K562 (cell line): ENCODE results near the gene TMEM117. TPM values are rescaled to one million over a fixed set of nuclear protein-coding genes. Genes with fewer than 3 reads are reported as not detected.

Experiments
- ATAC-seq: fragments of 200-7000 bp; cut with Tn5 transposase; 3 replicates; pipeline ENCODE4 v1.9.1; 2020; ENCODE audit warnings: moderate library complexity
- BruUV-seq: library from RNA; stranded (reverse); fragments of 400-500 nt; replicated peaks from 2 replicates; lab custom pipeline; 2021; lab: Mats Ljungman, UMichigan
- CTCF ChIA-PET: fragments of 300-600 bp; formaldehyde crosslinking; extraction: SDS; loops from one replicate; lab custom pipeline; 2021; ENCODE audit warnings: low intra/inter-chr PET ratio; lab: Yijun Ruan, JAX
- POLR2A ChIA-PET: fragments of 300-600, 350-650 bp; sonication (Branson Sonifier 250); formaldehyde crosslinking; extraction: SDS; loops from one replicate; lab custom pipeline; 2021; ENCODE audit warnings: antibody characterized with exemption, inconsistent platforms; lab: Yijun Ruan, JAX
- DNase-seq, 4 experiments: peaks; one replicate each; pipeline versions ENCODE4 v3.0.0 to v3.0.0-alpha.2; 2011 to 2018; ENCODE audit warnings: low spot score in 3 of 4, mixed read lengths in 3 of 4; ENCODE audit errors: extremely low read depth in 1 of 4
- FAIRE-seq: peaks from 2 replicates; lab custom pipeline; 2011; peaks lifted over from hg19 to GRCh38; lab: Jason Lieb, UNC
- H2AFZ ChIP-seq: 2 replicates; pipeline ENCODE4 v1.6.0; 2011; ENCODE audit warnings: low read depth, low read length, control low read depth, inconsistent platforms
- H3K27ac ChIP-seq: fragments of 200-600 bp; 3 replicates; pipeline ENCODE4 v1.8.0; 2011; ENCODE audit warnings: low read depth, mild to moderate bottlenecking, control low read depth, inconsistent platforms, low read length, moderate library complexity, mixed read lengths; ENCODE audit errors: extremely low read depth
- H3K27me3 ChIP-seq, 2 experiments: fragments of 300-600 bp in 1 of 2; 2 replicates in 1 of 2; 3 replicates in 1 of 2; pipeline versions ENCODE4 v1.6.0 to v1.8.0; 2011; ENCODE audit warnings: inconsistent platforms in 2 of 2, low read length in 2 of 2, mild to moderate bottlenecking in 1 of 2, mixed read lengths in 1 of 2, moderate library complexity in 1 of 2; ENCODE audit not compliant: control insufficient read depth in 2 of 2, insufficient read depth in 2 of 2
- H3K36me3 ChIP-seq: fragments of 300-600 bp; 3 replicates; pipeline ENCODE4 v1.8.0; 2011; ENCODE audit warnings: mild to moderate bottlenecking, low read length, inconsistent platforms; ENCODE audit not compliant: control insufficient read depth, insufficient read depth
- H3K4me1 ChIP-seq, 2 experiments: fragments of 200-600 bp in 1 of 2; replicated peaks in 1 of 2; 2 replicates in 1 of 2; 3 replicates in 1 of 2; pipeline versions ENCODE4 v1.5.1 to v1.8.0; 2011; ENCODE audit warnings: inconsistent platforms in 2 of 2, low read length in 2 of 2, mild to moderate bottlenecking in 1 of 2, mixed read lengths in 1 of 2, moderate library complexity in 1 of 2; ENCODE audit not compliant: control insufficient read depth in 2 of 2, insufficient read depth in 2 of 2
- H3K4me2 ChIP-seq: 2 replicates; pipeline ENCODE4 v1.6.1; 2011; ENCODE audit warnings: low read length, control low read depth, inconsistent platforms, mixed read lengths; ENCODE audit not compliant: insufficient read depth
- H3K4me3 ChIP-seq: fragments of 200-600 bp; sonication (generic), shearing (Covaris generic); 2 replicates; pipeline ENCODE4 v1.5.1; 2016; ENCODE audit warnings: control low read depth, inconsistent platforms
- H3K79me2 ChIP-seq: fragments of 200-600 bp; 3 replicates; pipeline ENCODE4 v1.8.0; 2011; ENCODE audit warnings: low read length, inconsistent platforms; ENCODE audit not compliant: control insufficient read depth, insufficient read depth
- H3K9ac ChIP-seq, 2 experiments: 2 replicates each; pipeline versions ENCODE4 v1.6.0 to v1.6.1; 2011; ENCODE audit warnings: low read depth in 2 of 2, low read length in 2 of 2, control low read depth in 1 of 2, inconsistent platforms in 1 of 2, mild to moderate bottlenecking in 1 of 2, mixed read lengths in 1 of 2; ENCODE audit not compliant: insufficient read depth in 1 of 2
- H3K9me1 ChIP-seq: one replicate; pipeline ENCODE4 v1.6.0; 2011; ENCODE audit warnings: inconsistent platforms, mild to moderate bottlenecking, low read length, moderate library complexity; ENCODE audit not compliant: control insufficient read depth, insufficient read depth
- H3K9me3 ChIP-seq: replicated peaks from 2 replicates; pipeline ENCODE4 v1.5.1; 2011; ENCODE audit warnings: low read depth, low read length, inconsistent platforms; ENCODE audit not compliant: control insufficient read depth, insufficient read depth
- H4K20me1 ChIP-seq: replicated peaks from 2 replicates; pipeline ENCODE4 v1.6.1; 2011; ENCODE audit warnings: low read length, inconsistent platforms, mixed read lengths; ENCODE audit not compliant: control insufficient read depth, insufficient read depth
- NCOA1 ChIP-seq: fragments of 450-650 bp; IDR thresholded peaks from 2 replicates; pipeline ENCODE4 v1.6.1; 2016; ENCODE audit warnings: low read depth
- POLR2AphosphoS5 ChIP-seq: IDR thresholded peaks from 2 replicates; pipeline ENCODE4 v1.6.1; 2011; ENCODE audit warnings: mild to moderate bottlenecking, low read depth, low read length, moderate library complexity; ENCODE audit not compliant: control insufficient read depth, insufficient read depth
- ZC3H8 ChIP-seq: fragments of 450-650 bp; IDR thresholded peaks from 2 replicates; pipeline ENCODE4 v1.6.1; 2017
- ZNF518B ChIP-seq: fragments of 250-450 bp; sonication (Bioruptor Pico); IDR thresholded peaks from 2 replicates; pipeline ENCODE4 v1.5.0; 2021; ENCODE audit warnings: mild to moderate bottlenecking, moderate library complexity
- ZNF766 ChIP-seq: fragments of 200-800 bp; sonication (Bioruptor generic); conservative IDR thresholded peaks from 2 replicates; pipeline ENCODE4 v1.6.1; 2016; ENCODE audit warnings: missing genetic modification characterization, missing compliant biosample characterization
- WGBS: fragments of 100-300 bp; shearing (Covaris generic); methylation state at CpG from one replicate; pipeline ENCODE4 v1.1.6; 2016; ENCODE audit warnings: low coverage, mixed read lengths; ENCODE audit not compliant: insufficient coverage; ENCODE audit errors: missing lambda C conversion rate; 5-methylcytosine and 5-hydroxymethylcytosine counted together
- in situ Hi-C: fragments of 300-500 bp; cut with MboI; formaldehyde crosslinking; loops from 4 replicates; pipeline ENCODE4 v1.15.0; 2018; ENCODE audit warnings: inconsistent platforms, mixed read lengths
- intact Hi-C: fragments of 100-400 bp; cut with micrococcal nuclease; formaldehyde crosslinking; loops from 2 replicates; pipeline ENCODE4 v1.14.2; 2022
- polyA plus RNA-seq, 8 experiments: library from polyadenylated mRNA; depleted of rRNA in 4 of 8; stranded (reverse) in 5 of 8; unstranded in 3 of 8; fragments of >200 nt; fragmentation: Nextera tagmentation in 2 of 8; fragmentation: Illumina TruSeq in 1 of 8; extraction: Ambion mirVana in 2 of 8; extraction: Trizol in 1 of 8; gene quantifications; 2 replicates each; pipeline versions ENCODE4 v1.2.1 to v1.2.3, GENCODE V29; 2011 to 2014; ENCODE audit warnings: inconsistent platforms in 1 of 8, missing spikeins in 1 of 8
- total RNA-seq, 7 experiments: library from RNA; depleted of rRNA in 6 of 7; stranded (reverse); fragments of >200 nt in 6 of 7; fragmentation: Illumina TruSeq in 2 of 7; extraction: Trizol in 2 of 7; gene quantifications; 2 replicates each; pipeline versions ENCODE4 v1.2.1 to v1.2.3, GENCODE V29; 2011 to 2021; ENCODE audit warnings: low replicate concordance in 1 of 7
- TF ChIP-seq, protein P1 (sequence below): IDR thresholded peaks from 2 replicates; pipeline ENCODE4 v1.6.1; 2014; ENCODE audit warnings: antibody characterized with exemption

The TMEM117 gene
- total and polyA plus RNA-seq, 9 of the 15 experiments (the other 6 are each of a cell fraction or from before 2014, with no cell fraction given) = 0.31 to 2.8 (median 1.0) TPM

DNA sequence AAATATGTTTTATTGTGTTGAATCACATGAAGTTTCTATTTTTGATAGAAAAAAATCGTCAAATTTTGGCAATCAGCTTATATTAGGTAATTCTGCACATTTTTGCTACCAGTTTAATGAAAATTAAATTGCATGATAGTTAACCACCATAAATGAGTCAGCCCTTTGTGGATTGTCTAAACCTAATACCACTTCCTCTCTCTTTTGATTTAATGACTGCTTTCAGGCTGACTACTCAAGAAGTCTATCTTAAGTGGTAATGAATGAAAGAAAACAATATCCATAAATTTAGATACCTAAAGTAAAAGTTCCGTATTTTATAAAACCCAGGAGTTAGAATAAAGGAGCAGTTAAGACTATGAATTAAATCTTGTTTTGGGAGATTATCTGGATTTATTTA, 450.5 kb downstream of the TMEM117 start:
- in situ Hi-C loops (no loop called here), intact Hi-C loops (no loop called here)
- WGBS = 0% methylated on average over 2 of the region's 2 CpGs
- ChIA-PET POLR2A (no interaction called here), CTCF (no interaction called here)
- no peak for TF ChIP-seq ZNF766 (CRISPR knock-in tag)
- no peak for TF ChIP-seq POLR2AphosphoS5
- TF ChIP-seq ZC3H8 = no peak
- TF ChIP-seq, protein P1, sequence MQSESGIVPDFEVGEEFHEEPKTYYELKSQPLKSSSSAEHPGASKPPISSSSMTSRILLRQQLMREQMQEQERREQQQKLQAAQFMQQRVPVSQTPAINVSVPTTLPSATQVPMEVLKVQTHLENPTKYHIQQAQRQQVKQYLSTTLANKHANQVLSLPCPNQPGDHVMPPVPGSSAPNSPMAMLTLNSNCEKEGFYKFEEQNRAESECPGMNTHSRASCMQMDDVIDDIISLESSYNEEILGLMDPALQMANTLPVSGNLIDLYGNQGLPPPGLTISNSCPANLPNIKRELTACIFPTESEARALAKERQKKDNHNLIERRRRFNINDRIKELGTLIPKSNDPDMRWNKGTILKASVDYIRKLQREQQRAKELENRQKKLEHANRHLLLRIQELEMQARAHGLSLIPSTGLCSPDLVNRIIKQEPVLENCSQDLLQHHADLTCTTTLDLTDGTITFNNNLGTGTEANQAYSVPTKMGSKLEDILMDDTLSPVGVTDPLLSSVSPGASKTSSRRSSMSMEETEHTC = no peak
- TF ChIP-seq ZNF518B (CRISPR knock-in tag) = no peak
- TF ChIP-seq NCOA1 = no peak
- Histone ChIP-seq H3K9ac (no peak overlapping the region), H3K9me1 (no peaks in the 10 kb centered on the region), H3K27me3 (no peaks in the 10 kb centered on the region), H3K36me3 (no peaks in the 10 kb centered on the region), H3K9me3 (no peaks in the 10 kb centered on the region; the same call in 1 of the 2 replicates), H3K4me2 (no peak overlapping the region), H3K27ac (no peak overlapping the region), H3K4me1 (no peaks in the 10 kb centered on the region), H4K20me1 (no peaks in the 10 kb centered on the region), H3K79me2 (no peaks in the 10 kb centered on the region), H3K4me3 (no peak overlapping the region), H2AFZ (no peak overlapping the region)
- DNase-seq (no peak), FAIRE-seq (no peak), ATAC-seq (no peak)
- BruUV-seq = no TSS peak
